Measurements from ENCODE around the gene TRIM54. TPM values are rescaled to one million over a fixed set of nuclear protein-coding genes. Genes with fewer than 3 reads are reported as not detected.
A peak's percentile ranks its signal among the peaks of the same experiment; 100 is the strongest.

Gene TRIM54
- total and polyA plus RNA-seq, 2 of the 4 experiments (the other 2 are of a cell fraction) = 0.15 TPM; not detected in 1

GRCh38 chr2:27264753-27265535 is 17.3 kb upstream of the TRIM54 start:
- in situ Hi-C loops (cut with MboI; ENCODE audit: low sequenced_read_pairs) = no loop called here
- no peak overlapping the region for H3K18ac ChIP-seq (ENCODE audit: low read depth, low read length)
- peaks cover 82% of the 10 kb centered on the region for H3K27me3 ChIP-seq (ENCODE audit: control insufficient read depth, insufficient read depth, low read length)
- no peak overlapping the region for H2BK15ac ChIP-seq (ENCODE audit: low read depth, low read length)
- no peaks in the 10 kb centered on the region for H3K9me1 ChIP-seq (ENCODE audit: insufficient read depth, low read length)
- H2AK5ac ChIP-seq (ENCODE audit: low read depth, low read length) = no peak overlapping the region
- DNase-seq (peak; percentile 35), ATAC-seq (ENCODE audit: low read depth) (peak; percentile 75)
- H3K27ac ChIP-seq (ENCODE audit: insufficient read depth, low read length) = no peak overlapping the region
- POLR2A ChIA-PET (ENCODE audit: unreplicated experiment) = no interaction called here
- no peak overlapping the region for H3K9ac ChIP-seq (ENCODE audit: low read depth, low read length)
- H2BK20ac ChIP-seq (ENCODE audit: low read depth, low read length) = no peak overlapping the region
- no peak overlapping the region for H4K91ac ChIP-seq (ENCODE audit: insufficient read depth, low read depth, low read length)
- CTCF ChIA-PET = interaction anchor here (0.7 to 2.8 kb wide), 6 partner anchors 9 to 39 kb away, joined by 3 to 8 read pairs (median 4); no protein-coding TSS in a partner anchor
- BruUV-seq (replicated peaks) = no TSS peak
- intact Hi-C loops (cut with micrococcal nuclease) = no loop called here
- H4K5ac ChIP-seq (ENCODE audit: low read depth, low read length) = no peak overlapping the region
- dilution Hi-C loops (cut with HindIII; ENCODE audit: low sequenced_read_pairs, unreplicated experiment) = no loop called here
- no peak overlapping the region for H4K8ac ChIP-seq (ENCODE audit: low read depth in 2 of 2, low read length in 2 of 2)
- no peak overlapping the region for H2BK120ac ChIP-seq (ENCODE audit: low read depth, low read length)
- H2AFZ ChIP-seq (replicated peaks; ENCODE audit: low read length, poor library complexity) = peak overlapping the region; percentile 92
- H3K9me3 ChIP-seq (ENCODE audit: control insufficient read depth, insufficient read depth, low read length) = no peaks in the 10 kb centered on the region; the same call in 1 of the 2 replicates
- WGBS, 2 experiments (ENCODE audit: extremely low coverage in 2 of 2, insufficient read length in 1 of 2) = 4% methylated on average over 44 of the region's 56 CpGs; no CpG with 5 or more reads in 1 of the 2 experiments
- no peak for TF ChIP-seq FOS (IDR thresholded peaks at IDR 0.05; ENCODE audit: low read depth, low read length)
- peak; percentile 50 for TF ChIP-seq RAD21 (IDR thresholded peaks at IDR 0.05; ENCODE audit: low read length)
- no peak for TF ChIP-seq NFE2L2 (IDR thresholded peaks at IDR 0.05; ENCODE audit: low read depth, low read length)
- TF ChIP-seq BHLHE40 (IDR thresholded peaks at IDR 0.05; ENCODE audit: low read depth, low read length) = peak; percentile 98
- no peak for TF ChIP-seq CHD1 (IDR thresholded peaks at IDR 0.05; ENCODE audit: low read depth, low read length)
- TF ChIP-seq CTCF (conservative IDR thresholded peaks at IDR 0.05; ENCODE audit: low read depth, low read length) = peak; percentile 63
- no peak for TF ChIP-seq POLR2A (IDR thresholded peaks at IDR 0.05; ENCODE audit: low read depth, low read length)
- peak; percentile 40; the same call in 1 of the 2 replicates for TF ChIP-seq MXI1 (IDR thresholded peaks at IDR 0.05; ENCODE audit: borderline replicate concordance, low read depth, low read length)
- no peak for TF ChIP-seq MAFK (IDR thresholded peaks at IDR 0.05; ENCODE audit: low read depth, low read length)
- peak; percentile 47 for TF ChIP-seq SMC3 (IDR thresholded peaks at IDR 0.05; ENCODE audit: low read depth, low read length)
- TF ChIP-seq USF2 (IDR thresholded peaks at IDR 0.05; ENCODE audit: low read depth, low read length) = peak; percentile 81
- TF ChIP-seq RCOR1 (IDR thresholded peaks at IDR 0.05; ENCODE audit: insufficient replicate concordance, low read length) = no peak
- TF ChIP-seq MAZ (IDR thresholded peaks at IDR 0.05; ENCODE audit: borderline replicate concordance, low read depth, low read length) = peak; percentile 46; the same call in 1 of the 2 replicates
- TF ChIP-seq RFX5 (IDR thresholded peaks at IDR 0.05; ENCODE audit: low read depth, low read length) = no peak
- H3K4ac ChIP-seq (ENCODE audit: low read depth, low read length) = no peak overlapping the region
- no peak overlapping the region for H2BK5ac ChIP-seq (ENCODE audit: low read depth, low read length, poor library complexity, severe bottlenecking)
- H3K4me3 ChIP-seq (ENCODE audit: insufficient read depth, low read depth, low read length) = peak overlapping the region; percentile 34
- H3K79me1 ChIP-seq (ENCODE audit: low read depth in 1 of 2, low read length in 2 of 2) = no peaks in the 10 kb centered on the region
- H3K4me2 ChIP-seq (ENCODE audit: low read depth, low read length) = peak overlapping the region; percentile 83
- peaks cover 4% of the 10 kb centered on the region; the same call in 1 of the 2 replicates for H3K4me1 ChIP-seq (ENCODE audit: control insufficient read depth, insufficient read depth, low read length)
- H2AK9ac ChIP-seq (replicated peaks; ENCODE audit: low read depth, low read length, poor library complexity) = no peak overlapping the region
- no peak overlapping the region for H3K56ac ChIP-seq (ENCODE audit: extremely low read depth, insufficient read depth, low read length)
- H3K23ac ChIP-seq (ENCODE audit: low read depth, low read length) = no peak overlapping the region
- no peak overlapping the region for H3K14ac ChIP-seq (replicated peaks; ENCODE audit: low read depth, low read length)
- no peaks in the 10 kb centered on the region for H4K20me1 ChIP-seq (ENCODE audit: insufficient read depth, low read length)
- no peaks in the 10 kb centered on the region for H3K36me3 ChIP-seq (ENCODE audit: control insufficient read depth, insufficient read depth, low read length)

All from IMR-90 (cell line).